ENCODE results near the gene AP3B1. TPM values are rescaled to one million over a fixed set of nuclear protein-coding genes. Genes with fewer than 3 reads are reported as not detected.

Gene AP3B1
- total RNA-seq, 1 donor from 2014 or later, result 14.3 TPM

DNA sequence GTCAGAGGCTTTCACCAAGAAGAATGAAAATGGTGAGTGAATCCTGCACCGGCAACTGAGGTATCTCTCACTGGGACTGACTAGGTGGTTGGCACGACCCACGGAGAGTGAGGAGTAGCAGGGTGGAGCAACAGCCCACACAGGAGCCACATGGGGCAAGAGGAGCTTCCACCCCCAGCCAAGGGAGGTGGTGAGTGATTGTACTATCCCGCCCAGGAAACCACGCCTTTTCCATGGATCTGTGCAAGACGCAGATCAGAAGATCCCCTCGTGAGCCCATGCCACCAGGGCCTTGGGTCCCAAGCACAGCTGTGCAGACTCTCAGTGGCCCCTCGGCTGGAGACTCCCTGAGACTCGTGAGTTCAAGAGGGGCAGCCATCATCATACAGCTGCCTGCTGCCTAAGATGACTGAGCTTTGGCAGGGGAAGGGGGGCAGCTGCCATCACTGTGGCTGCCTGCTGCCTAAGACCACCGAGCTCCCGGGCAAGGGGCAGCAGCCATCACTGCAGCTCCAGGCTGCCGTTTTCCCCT lies 229.5 kb downstream of the AP3B1 start:
- H3K4me1 Mint-ChIP-seq (ENCODE audit: low read depth, unreplicated experiment), result no peaks in the 10 kb centered on the region
- H3K36me3 Mint-ChIP-seq (ENCODE audit: unreplicated experiment), result peaks cover 24% of the 10 kb centered on the region
- H3K9me3 Mint-ChIP-seq (ENCODE audit: unreplicated experiment), result peaks cover 13% of the 10 kb centered on the region
- no peak for TF ChIP-seq CTCF (IDR thresholded peaks at IDR 0.05; ENCODE audit: partially characterized antibody, unreplicated experiment)
- no peak overlapping the region for H3K27ac Mint-ChIP-seq (ENCODE audit: unreplicated experiment)
- no peak overlapping the region for H3K4me3 Mint-ChIP-seq (ENCODE audit: unreplicated experiment)
- DNase-seq, result no peak
- H3K27me3 Mint-ChIP-seq (ENCODE audit: unreplicated experiment), result peaks cover 2% of the 10 kb centered on the region

DNA sequence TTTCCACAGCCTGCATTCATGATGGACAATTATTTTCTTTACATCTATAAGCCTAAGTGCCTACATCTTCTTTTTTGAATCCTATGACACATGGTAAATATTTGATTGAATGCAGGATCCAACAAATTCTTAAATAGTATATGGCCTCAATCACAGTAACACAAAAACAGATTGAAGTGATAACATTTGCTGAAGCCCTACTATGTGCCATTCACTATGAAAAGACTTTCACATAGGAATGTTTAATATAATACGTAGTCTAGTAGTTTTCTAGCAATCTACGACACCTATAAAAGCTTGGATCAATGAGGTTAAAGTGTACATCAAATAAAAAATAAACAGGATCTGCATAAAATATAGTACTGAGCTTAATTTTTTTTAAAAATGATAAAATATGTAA lies 231.0 kb downstream of the AP3B1 start:
- Mint-ChIP-seq H3K4me3 (ENCODE audit: unreplicated experiment) (no peak overlapping the region), H3K27me3 (ENCODE audit: unreplicated experiment) (peaks cover 2% of the 10 kb centered on the region), H3K36me3 (ENCODE audit: unreplicated experiment) (peaks cover 24% of the 10 kb centered on the region), H3K27ac (ENCODE audit: unreplicated experiment) (no peak overlapping the region), H3K9me3 (ENCODE audit: unreplicated experiment) (peaks cover 11% of the 10 kb centered on the region), H3K4me1 (ENCODE audit: low read depth, unreplicated experiment) (no peaks in the 10 kb centered on the region)
- TF ChIP-seq CTCF (IDR thresholded peaks at IDR 0.05; ENCODE audit: partially characterized antibody, unreplicated experiment), result no peak
- no peak for DNase-seq

DNA sequence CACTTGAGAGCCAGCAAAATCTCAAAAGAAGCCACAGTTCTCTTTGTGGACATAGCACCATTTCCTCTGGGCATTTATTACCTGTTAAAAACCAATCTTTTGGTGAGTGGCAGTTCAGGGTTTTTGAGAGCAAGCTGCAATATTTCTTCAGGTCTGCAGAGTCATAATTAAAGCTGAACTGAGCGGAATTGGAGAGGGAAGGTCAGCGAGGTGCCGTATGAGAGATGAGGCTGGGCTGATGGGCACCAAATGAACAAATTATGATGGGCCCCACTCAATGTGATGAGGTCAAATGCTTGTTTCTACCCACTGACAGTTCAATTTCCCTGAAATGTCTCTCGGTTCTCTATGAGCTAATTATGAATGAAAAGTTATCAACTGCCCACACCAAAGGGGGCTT lies 231.9 kb downstream of the AP3B1 start:
- TF ChIP-seq CTCF (IDR thresholded peaks at IDR 0.05; ENCODE audit: partially characterized antibody, unreplicated experiment), result no peak
- DNase-seq, result no peak
- Mint-ChIP-seq H3K4me1 (ENCODE audit: low read depth, unreplicated experiment) (no peaks in the 10 kb centered on the region), H3K27ac (ENCODE audit: unreplicated experiment) (no peak overlapping the region), H3K9me3 (ENCODE audit: unreplicated experiment) (peaks cover 8% of the 10 kb centered on the region), H3K36me3 (ENCODE audit: unreplicated experiment) (peaks cover 15% of the 10 kb centered on the region), H3K4me3 (ENCODE audit: unreplicated experiment) (no peak overlapping the region), H3K27me3 (ENCODE audit: unreplicated experiment) (peaks cover 2% of the 10 kb centered on the region)

DNA sequence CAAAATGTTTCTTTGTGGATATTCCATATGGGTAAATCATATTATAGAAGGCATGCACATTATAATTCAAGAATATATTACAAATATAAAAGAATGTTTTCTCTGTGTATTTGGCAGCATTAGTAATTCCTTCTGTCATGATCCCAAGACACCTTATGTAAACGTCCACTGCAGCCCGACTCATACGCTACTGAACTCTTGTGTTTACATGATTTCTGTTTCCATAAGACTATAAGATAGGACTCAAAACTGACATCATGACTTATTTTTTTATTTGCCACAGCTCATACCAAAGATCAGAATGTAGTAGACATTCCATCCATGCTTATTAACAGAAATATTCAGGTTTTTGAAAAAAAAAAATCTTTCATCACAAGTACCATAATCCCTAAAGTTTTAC lies 234.1 kb downstream of the AP3B1 start:
- Mint-ChIP-seq H3K27me3 (ENCODE audit: unreplicated experiment) (peaks cover 2% of the 10 kb centered on the region), H3K4me3 (ENCODE audit: unreplicated experiment) (no peak overlapping the region), H3K36me3 (ENCODE audit: unreplicated experiment) (no peaks in the 10 kb centered on the region), H3K4me1 (ENCODE audit: low read depth, unreplicated experiment) (no peaks in the 10 kb centered on the region), H3K9me3 (ENCODE audit: unreplicated experiment) (peaks cover 3% of the 10 kb centered on the region), H3K27ac (ENCODE audit: unreplicated experiment) (no peak overlapping the region)
- TF ChIP-seq CTCF (IDR thresholded peaks at IDR 0.05; ENCODE audit: partially characterized antibody, unreplicated experiment), result no peak
- DNase-seq, result no peak

DNA sequence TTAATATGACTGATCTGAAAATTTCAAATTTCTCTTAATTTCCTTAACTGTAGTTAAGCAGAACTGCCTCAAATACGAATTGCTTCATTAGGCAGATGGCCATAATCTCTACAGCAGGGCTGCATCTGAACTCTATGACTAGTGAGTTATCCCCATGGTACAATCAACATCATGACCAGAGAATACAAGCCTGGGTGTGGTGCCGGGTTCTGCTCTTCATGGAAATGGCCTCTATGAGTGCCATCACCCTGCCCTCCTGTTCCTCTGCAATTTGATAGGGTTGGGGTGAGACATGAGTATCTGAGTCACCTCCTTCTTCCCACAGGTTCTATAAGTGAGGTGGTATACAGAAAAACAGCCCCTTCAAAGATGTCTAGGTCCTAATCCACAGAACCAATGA lies 235.9 kb downstream of the AP3B1 start:
- TF ChIP-seq CTCF (IDR thresholded peaks at IDR 0.05; ENCODE audit: partially characterized antibody, unreplicated experiment), result no peak
- H3K9me3 Mint-ChIP-seq (ENCODE audit: unreplicated experiment), result no peaks in the 10 kb centered on the region
- no peak overlapping the region for H3K4me3 Mint-ChIP-seq (ENCODE audit: unreplicated experiment)
- H3K36me3 Mint-ChIP-seq (ENCODE audit: unreplicated experiment), result no peaks in the 10 kb centered on the region
- H3K27me3 Mint-ChIP-seq (ENCODE audit: unreplicated experiment), result peaks cover 2% of the 10 kb centered on the region
- no peaks in the 10 kb centered on the region for H3K4me1 Mint-ChIP-seq (ENCODE audit: low read depth, unreplicated experiment)
- DNase-seq, result no peak
- H3K27ac Mint-ChIP-seq (ENCODE audit: unreplicated experiment), result no peak overlapping the region

Data from glutamatergic neuron (in vitro differentiated cells).